ENCODE data around the gene SRSF1. TPM values are rescaled to one million over a fixed set of nuclear protein-coding genes. Genes with fewer than 3 reads are reported as not detected.

Gene SRSF1
- total and polyA plus RNA-seq, 4 donors: 76.7 to 235 (median 156) TPM

DNA sequence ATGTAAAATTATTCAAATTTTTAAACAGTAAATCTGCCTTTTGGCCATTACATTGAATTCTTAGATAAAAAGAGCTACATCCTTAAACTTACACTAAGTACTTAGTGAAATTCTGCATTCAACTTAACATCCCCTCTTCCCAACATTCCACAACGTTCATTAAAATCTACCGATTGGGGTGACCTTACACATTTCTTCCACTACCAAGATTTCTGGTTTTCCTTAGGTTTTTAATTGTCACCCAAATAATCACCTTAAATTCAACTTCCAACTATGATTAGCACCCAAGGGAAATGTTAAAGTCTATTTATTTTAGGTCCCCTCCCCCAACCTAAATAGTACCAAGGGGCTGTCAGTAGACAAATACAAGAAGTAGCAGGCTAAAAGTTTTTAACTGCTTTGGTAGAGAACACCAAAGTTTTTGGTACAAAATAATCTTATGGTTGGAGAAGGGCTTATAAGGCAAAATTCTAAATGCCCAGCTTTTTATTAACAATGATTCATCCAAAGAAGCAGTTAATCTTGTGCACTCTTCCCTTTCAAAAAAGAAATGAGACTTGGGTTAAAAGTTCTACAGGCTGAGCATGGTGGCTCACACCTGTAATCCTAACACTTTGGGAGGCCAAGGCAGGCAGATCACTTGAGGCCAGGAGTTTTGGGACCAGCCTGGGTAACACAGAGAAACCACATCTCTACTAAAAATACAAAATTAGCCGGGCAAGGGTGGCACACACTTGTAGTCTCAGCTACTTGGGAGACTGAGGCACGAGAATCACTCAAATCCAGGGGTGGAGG, 4.7 kb downstream of the SRSF1 start:
- Histone ChIP-seq H3K4me1 (ENCODE audit: control insufficient read depth in 5 of 5, insufficient read depth in 5 of 5, low read length in 5 of 5) (peaks cover 2 to 37% (median 16%) of the 10 kb centered on the region in 5 donors), H3K36me3 (ENCODE audit: control insufficient read depth in 4 of 4, insufficient read depth in 4 of 4, low read length in 4 of 4) (peaks cover 7 to 54% (median 24%) of the 10 kb centered on the region in 4 donors), H3K9ac (ENCODE audit: insufficient read depth in 1 of 2, low read length in 2 of 2) (no peak overlapping the region), H3K27me3 (ENCODE audit: control insufficient read depth in 3 of 3, insufficient read depth in 3 of 3, low read length in 2 of 3) (no peaks in the 10 kb centered on the region), H3K27ac (ENCODE audit: low read depth in 1 of 2, low read length in 1 of 2) (no peak overlapping the region), H3K9me3 (ENCODE audit: control insufficient read depth in 4 of 4, insufficient read depth in 3 of 4, low read length in 3 of 4) (no peaks in the 10 kb centered on the region), H3K4me3 (no peak overlapping the region)
- 71 to 79% methylated on average over 4 of the region's 4 CpGs for WGBS, 2 donors
- no peak for DNase-seq
- ATAC-seq (ENCODE audit: insufficient read depth, low FRiP score): no peak
- TF ChIP-seq, protein P1, sequence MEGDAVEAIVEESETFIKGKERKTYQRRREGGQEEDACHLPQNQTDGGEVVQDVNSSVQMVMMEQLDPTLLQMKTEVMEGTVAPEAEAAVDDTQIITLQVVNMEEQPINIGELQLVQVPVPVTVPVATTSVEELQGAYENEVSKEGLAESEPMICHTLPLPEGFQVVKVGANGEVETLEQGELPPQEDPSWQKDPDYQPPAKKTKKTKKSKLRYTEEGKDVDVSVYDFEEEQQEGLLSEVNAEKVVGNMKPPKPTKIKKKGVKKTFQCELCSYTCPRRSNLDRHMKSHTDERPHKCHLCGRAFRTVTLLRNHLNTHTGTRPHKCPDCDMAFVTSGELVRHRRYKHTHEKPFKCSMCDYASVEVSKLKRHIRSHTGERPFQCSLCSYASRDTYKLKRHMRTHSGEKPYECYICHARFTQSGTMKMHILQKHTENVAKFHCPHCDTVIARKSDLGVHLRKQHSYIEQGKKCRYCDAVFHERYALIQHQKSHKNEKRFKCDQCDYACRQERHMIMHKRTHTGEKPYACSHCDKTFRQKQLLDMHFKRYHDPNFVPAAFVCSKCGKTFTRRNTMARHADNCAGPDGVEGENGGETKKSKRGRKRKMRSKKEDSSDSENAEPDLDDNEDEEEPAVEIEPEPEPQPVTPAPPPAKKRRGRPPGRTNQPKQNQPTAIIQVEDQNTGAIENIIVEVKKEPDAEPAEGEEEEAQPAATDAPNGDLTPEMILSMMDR (IDR thresholded peaks at IDR 0.05; ENCODE audit: control extremely low read depth, extremely low read depth): no peak

DNA sequence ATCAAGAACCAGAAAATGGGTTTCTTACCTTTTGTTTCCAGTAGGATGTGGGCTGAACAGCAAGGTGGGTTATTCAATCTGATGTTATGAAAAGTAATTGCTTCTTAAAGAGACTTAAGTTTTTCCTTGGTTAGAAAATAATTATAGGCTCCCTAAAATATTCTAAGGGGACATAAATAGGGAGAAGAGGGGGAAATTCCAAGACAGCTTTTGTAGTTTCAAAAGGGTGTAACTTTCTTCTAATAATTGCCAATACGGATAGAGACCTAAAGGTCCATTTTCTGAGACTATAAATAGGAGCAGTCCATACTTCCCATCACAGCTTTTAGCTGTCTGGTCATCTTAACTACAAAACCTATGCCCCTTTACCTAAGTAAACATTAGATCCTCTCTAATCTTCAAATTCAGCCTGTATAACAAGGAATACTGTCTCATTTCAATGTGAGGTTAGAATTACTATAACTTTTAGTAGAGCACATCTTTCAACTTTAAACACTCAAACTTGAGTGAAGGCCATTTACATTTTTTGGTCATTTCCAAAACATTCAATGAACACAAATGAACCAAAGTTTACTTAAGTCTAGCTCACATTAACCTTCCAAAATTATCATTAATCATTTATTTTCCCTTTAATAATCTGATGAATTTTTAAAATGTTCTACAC, 5.5 kb downstream of the SRSF1 start:
- no peak overlapping the region for H3K9ac ChIP-seq (ENCODE audit: insufficient read depth in 1 of 2, low read length in 2 of 2)
- H3K36me3 ChIP-seq (ENCODE audit: control insufficient read depth in 4 of 4, insufficient read depth in 4 of 4, low read length in 4 of 4): peaks cover 7 to 60% (median 23%) of the 10 kb centered on the region in 4 donors
- TF ChIP-seq, protein P1 (IDR thresholded peaks at IDR 0.05; ENCODE audit: control extremely low read depth, extremely low read depth): no peak
- WGBS, 2 donors: 32 to 54% methylated on average over 1 of the region's 1 CpG
- H3K9me3 ChIP-seq (ENCODE audit: control insufficient read depth in 4 of 4, insufficient read depth in 3 of 4, low read length in 3 of 4): no peaks in the 10 kb centered on the region
- ATAC-seq (ENCODE audit: insufficient read depth, low FRiP score) (no peak), DNase-seq (no peak)
- no peak overlapping the region for H3K27ac ChIP-seq (ENCODE audit: low read depth in 1 of 2, low read length in 1 of 2)
- H3K27me3 ChIP-seq (ENCODE audit: control insufficient read depth in 3 of 3, insufficient read depth in 3 of 3, low read length in 2 of 3): no peaks in the 10 kb centered on the region
- H3K4me1 ChIP-seq (ENCODE audit: control insufficient read depth in 5 of 5, insufficient read depth in 5 of 5, low read length in 5 of 5): peaks cover 2 to 37% (median 16%) of the 10 kb centered on the region in 5 donors
- H3K4me3 ChIP-seq: no peak overlapping the region

DNA sequence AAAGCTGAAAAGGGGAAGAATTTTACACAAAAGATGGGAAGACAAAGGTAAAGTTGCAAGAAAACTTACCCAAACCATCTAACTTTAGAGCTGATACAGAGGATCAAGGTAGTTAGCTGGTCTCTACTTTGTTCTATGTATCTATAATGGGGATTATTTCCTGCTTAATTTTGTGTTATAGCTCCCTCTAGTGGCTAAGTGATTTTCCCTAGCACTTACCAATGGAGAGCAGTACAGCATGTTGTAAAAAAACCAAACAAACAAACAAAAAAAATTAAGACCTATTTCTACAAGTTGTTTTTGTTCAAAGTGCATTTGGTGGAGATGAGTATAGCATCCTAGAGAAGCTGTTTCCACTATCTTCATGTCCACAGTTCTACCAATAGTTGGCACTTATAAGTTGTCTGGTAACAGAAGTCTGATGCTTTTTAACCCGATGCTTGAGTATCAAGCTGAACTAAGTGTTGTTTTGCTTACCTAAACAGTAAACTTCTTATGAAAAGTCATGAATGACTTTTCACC, 7.5 kb downstream of the SRSF1 start:
- peaks cover 0 to 31% (median 2%) of the 10 kb centered on the region in 5 donors for H3K4me1 ChIP-seq (ENCODE audit: control insufficient read depth in 5 of 5, insufficient read depth in 5 of 5, low read length in 5 of 5)
- H3K27ac ChIP-seq (ENCODE audit: low read depth in 1 of 2, low read length in 1 of 2): no peak overlapping the region
- no peak overlapping the region for H3K4me3 ChIP-seq
- 65 to 75% methylated on average over 1 of the region's 1 CpG for WGBS, 2 donors
- no peak for ATAC-seq (ENCODE audit: insufficient read depth, low FRiP score)
- no peaks in the 10 kb centered on the region for H3K27me3 ChIP-seq (ENCODE audit: control insufficient read depth in 3 of 3, insufficient read depth in 3 of 3, low read length in 2 of 3)
- TF ChIP-seq, protein P1 (IDR thresholded peaks at IDR 0.05; ENCODE audit: control extremely low read depth, extremely low read depth): peak; percentile 66
- no peaks in the 10 kb centered on the region for H3K9me3 ChIP-seq (ENCODE audit: control insufficient read depth in 4 of 4, insufficient read depth in 3 of 4, low read length in 3 of 4)
- H3K36me3 ChIP-seq (ENCODE audit: control insufficient read depth in 4 of 4, insufficient read depth in 4 of 4, low read length in 4 of 4): peaks cover 7 to 45% (median 18%) of the 10 kb centered on the region in 4 donors
- DNase-seq: peak in 2 of 3 donors; percentile 89 to 90
- H3K9ac ChIP-seq (ENCODE audit: insufficient read depth in 1 of 2, low read length in 2 of 2): no peak overlapping the region
